ENCODE measurements around the gene RBCK1. TPM values are rescaled to one million over a fixed set of nuclear protein-coding genes. Genes with fewer than 3 reads are reported as not detected.
A peak's percentile ranks its signal among the peaks of the same experiment; 100 is the strongest.

RBCK1 gene
- 100 to 1,000 TPM in 3 of 5 donors, 10 to 100 TPM in 2; 30.7 to 211 (median 161) TPM for total RNA-seq
- 100 to 1,000 TPM in 1 of 3 donors, 10 to 100 TPM in 2; 69.0 to 115 (median 81.1) TPM for polyA plus RNA-seq
- long read RNA-seq, donor 1, transcript RBCK1-213 (3 exons, 1,200 nt), result major isoform, 7 of 9 reads
- long read RNA-seq, donor 1, partial matches to known transcripts, result 0 of 9 reads
- long read RNA-seq, donor 1, other reads (novel, unspliced or antisense), result 0 of 9 reads
- long read RNA-seq, donor 2, transcript RBCK1-213 (3 exons, 1,200 nt), result major isoform, 7 of 13 reads
- long read RNA-seq, donor 2, partial matches to known transcripts, result 0 of 13 reads
- long read RNA-seq, donor 2, other reads (novel, unspliced or antisense), result 0 of 13 reads
- long read RNA-seq, donor 3, transcript RBCK1-213 (3 exons, 1,200 nt), result major isoform, 5 of 9 reads
- long read RNA-seq, donor 3, partial matches to known transcripts, result 0 of 9 reads
- long read RNA-seq, donor 3, other reads (novel, unspliced or antisense), result 0 of 9 reads
- long read RNA-seq, donor 4, result 0 reads
- long read RNA-seq, donor 5, transcript RBCK1-213 (3 exons, 1,200 nt), result major isoform, 10 of 29 reads
- long read RNA-seq, donor 5, transcript RBCK1-202 (12 exons, 2,774 nt), result minor isoform, 5 of 29 reads
- long read RNA-seq, donor 5, partial matches to known transcripts, result 11 of 29 reads
- long read RNA-seq, donor 5, other reads (novel, unspliced or antisense), result 0 of 29 reads
- long read RNA-seq, donor 6, transcript RBCK1-202 (12 exons, 2,774 nt), result minor isoform, 5 of 40 reads
- long read RNA-seq, donor 6, transcript RBCK1-213 (3 exons, 1,200 nt), result major isoform, 19 of 40 reads
- long read RNA-seq, donor 6, partial matches to known transcripts, result 10 of 40 reads
- long read RNA-seq, donor 6, other reads (novel, unspliced or antisense), result 0 of 40 reads
- long read RNA-seq, donor 7, transcript RBCK1-213 (3 exons, 1,200 nt), result major isoform, 13 of 21 reads
- long read RNA-seq, donor 7, transcript RBCK1-202 (12 exons, 2,774 nt), result minor isoform, 6 of 21 reads
- long read RNA-seq, donor 7, partial matches to known transcripts, result 0 of 21 reads
- long read RNA-seq, donor 7, other reads (novel, unspliced or antisense), result 0 of 21 reads
- long read RNA-seq, donor 8, transcript RBCK1-213 (3 exons, 1,200 nt), result major isoform, 9 of 13 reads
- long read RNA-seq, donor 8, partial matches to known transcripts, result 0 of 13 reads
- long read RNA-seq, donor 8, other reads (novel, unspliced or antisense), result 0 of 13 reads
- long read RNA-seq, donor 9, transcript RBCK1-213 (3 exons, 1,200 nt), result major isoform, 6 of 13 reads
- long read RNA-seq, donor 9, partial matches to known transcripts, result 5 of 13 reads
- long read RNA-seq, donor 9, other reads (novel, unspliced or antisense), result 0 of 13 reads
- long read RNA-seq, donor 10, partial matches to known transcripts, result 0 of 9 reads
- long read RNA-seq, donor 10, other reads (novel, unspliced or antisense), result 0 of 9 reads

DNA sequence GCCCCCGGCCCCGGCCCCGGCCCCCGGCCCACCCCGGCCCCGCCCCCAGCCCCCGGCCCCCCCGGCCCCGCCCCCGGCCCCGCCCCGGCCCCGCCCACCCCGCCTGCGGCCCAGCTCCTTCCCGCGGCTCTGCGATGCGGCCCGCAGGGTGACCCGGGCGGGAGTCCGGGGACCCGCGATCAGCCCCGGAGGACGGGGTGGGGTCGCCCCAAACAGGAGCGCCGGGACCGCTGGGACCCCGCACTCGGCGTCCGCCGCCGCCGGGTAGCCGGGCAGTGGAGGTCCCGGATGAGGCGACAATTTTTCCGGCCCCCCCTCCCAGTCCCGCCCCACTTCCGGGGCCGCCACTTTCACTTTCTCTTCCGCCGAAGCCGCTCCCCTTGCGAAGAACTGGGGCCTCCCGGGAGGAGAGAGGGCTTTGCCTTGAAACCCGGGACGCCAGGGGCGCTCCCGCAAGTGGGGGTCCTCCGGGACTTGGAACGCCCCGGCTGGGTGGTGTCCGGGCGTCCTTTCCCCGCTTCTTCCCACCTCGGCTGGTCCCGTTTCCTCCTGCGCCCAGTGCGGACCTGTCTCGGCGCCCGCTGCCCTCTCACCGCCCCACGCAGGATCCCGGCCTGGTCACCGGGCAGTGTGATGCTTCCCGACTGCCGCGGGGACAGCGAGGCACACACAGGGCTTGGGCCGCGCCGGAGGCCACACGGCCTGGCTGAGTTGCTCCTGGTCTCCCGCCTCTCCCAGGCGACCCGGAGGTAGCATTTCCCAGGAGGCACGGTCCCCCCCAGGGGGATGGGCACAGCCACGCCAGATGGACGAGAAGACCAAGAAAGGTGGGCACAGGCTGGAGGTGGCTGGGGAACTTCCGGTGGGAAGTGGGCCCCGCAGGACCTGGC lies at the start of gene RBCK1:
TSS of gene RBCK1 (plus strand) at position 347 of the 890 bp plus-strand sequence. CDS start at position 806, 459 bp downstream.
- no peaks in the 10 kb centered on the region for H3K27me3 ChIP-seq
- TF ChIP-seq POLR2AphosphoS5 (IDR thresholded peaks at IDR 0.05), result peak in 2 of 3 donors; percentile 38 to 68
- TF ChIP-seq POLR2A (IDR thresholded peaks at IDR 0.05), result no peak
- H3K4me1 ChIP-seq, result peaks cover 19 to 34% (median 23%) of the 10 kb centered on the region in 4 donors
- peak within 1 kb of the TSS; percentile 92 to 98 (median 94) for H3K27ac ChIP-seq
- DNase-seq, result peak; percentile 88 to 95
- 0 to 2% (median 0%) methylated on average over 25 to 74 of the region's 87 CpGs for WGBS, 5 donors
- no peaks in the 10 kb centered on the region for H3K9me3 ChIP-seq
- peaks cover 4 to 28% (median 23%) of the 10 kb centered on the region in 4 donors for H3K36me3 ChIP-seq
- intact Hi-C loops (cut with DNase I; ENCODE audit: low total_unique reads), result loop anchor here (10.0 kb wide), 1 partner anchor 53 kb away; no protein-coding TSS in a partner anchor
- H3K4me3 ChIP-seq, result peak within 1 kb of the TSS; percentile 86 to 98 (median 88)

DNA sequence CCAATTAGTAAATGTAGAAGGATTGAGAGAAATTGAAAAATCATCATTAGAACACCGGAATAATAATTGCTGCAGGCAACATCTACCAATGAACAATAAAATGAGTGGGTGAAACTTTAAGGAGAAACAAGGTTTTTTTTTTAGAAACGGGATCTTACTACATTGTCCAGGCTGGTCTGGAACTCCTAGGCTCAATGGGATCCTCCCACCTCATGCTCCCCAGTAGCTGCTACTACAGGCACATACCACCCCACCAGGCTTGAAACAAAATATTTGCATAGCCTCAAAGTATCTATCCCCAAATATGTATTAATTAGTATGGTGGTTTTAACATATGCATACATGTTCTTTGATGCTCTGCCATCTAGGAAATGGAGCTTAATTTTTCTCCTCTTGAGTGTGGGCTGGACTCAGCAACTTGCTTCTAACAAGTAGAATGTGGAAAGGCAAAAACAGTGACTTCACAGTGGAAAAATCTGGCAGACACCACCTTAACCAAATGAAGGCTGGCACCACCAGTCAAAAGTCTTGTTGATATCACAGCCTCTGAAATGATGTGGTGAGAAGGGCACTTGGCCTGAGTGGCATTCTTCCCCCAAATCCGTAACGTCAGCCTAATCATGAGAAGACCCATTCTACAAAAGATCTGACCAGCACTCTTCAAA lies 49.1 kb upstream of the RBCK1 start:
- WGBS, 5 donors, result 65 to 83% (median 77%) methylated on average over 4 of the region's 4 CpGs

DNA sequence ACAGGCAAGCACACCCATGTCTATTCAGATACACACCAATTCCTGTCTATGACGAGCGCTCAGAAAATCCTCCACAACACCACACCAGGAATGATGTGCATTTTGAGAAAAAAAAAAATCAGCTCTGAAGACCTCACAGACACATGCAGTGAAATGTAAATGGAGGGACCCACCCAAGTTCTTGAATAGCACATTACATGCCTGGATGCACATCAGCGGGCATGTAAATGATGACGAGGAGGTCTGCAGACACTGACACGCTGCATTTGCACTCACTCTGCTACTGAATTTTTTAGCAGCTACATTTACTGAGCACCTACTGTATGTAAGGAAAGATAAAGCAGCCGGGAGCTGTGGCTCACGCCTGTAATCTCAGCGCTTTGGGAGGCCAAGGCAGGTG lies 46.5 kb upstream of the RBCK1 start:
- H3K9me3 ChIP-seq, result no peaks in the 10 kb centered on the region
- no peak overlapping the region for H3K4me3 ChIP-seq
- peaks cover 7 to 22% (median 16%) of the 10 kb centered on the region in 4 donors for H3K4me1 ChIP-seq
- no peak for DNase-seq
- H3K36me3 ChIP-seq, result no peaks in the 10 kb centered on the region
- 81 to 91% (median 88%) methylated on average over 8 of the region's 8 CpGs for WGBS, 5 donors
- TF ChIP-seq POLR2A (IDR thresholded peaks at IDR 0.05) (no peak), POLR2AphosphoS5 (IDR thresholded peaks at IDR 0.05) (no peak), EP300 (IDR thresholded peaks at IDR 0.05) (no peak)
- TF ChIP-seq, protein P1, sequence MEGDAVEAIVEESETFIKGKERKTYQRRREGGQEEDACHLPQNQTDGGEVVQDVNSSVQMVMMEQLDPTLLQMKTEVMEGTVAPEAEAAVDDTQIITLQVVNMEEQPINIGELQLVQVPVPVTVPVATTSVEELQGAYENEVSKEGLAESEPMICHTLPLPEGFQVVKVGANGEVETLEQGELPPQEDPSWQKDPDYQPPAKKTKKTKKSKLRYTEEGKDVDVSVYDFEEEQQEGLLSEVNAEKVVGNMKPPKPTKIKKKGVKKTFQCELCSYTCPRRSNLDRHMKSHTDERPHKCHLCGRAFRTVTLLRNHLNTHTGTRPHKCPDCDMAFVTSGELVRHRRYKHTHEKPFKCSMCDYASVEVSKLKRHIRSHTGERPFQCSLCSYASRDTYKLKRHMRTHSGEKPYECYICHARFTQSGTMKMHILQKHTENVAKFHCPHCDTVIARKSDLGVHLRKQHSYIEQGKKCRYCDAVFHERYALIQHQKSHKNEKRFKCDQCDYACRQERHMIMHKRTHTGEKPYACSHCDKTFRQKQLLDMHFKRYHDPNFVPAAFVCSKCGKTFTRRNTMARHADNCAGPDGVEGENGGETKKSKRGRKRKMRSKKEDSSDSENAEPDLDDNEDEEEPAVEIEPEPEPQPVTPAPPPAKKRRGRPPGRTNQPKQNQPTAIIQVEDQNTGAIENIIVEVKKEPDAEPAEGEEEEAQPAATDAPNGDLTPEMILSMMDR (IDR thresholded peaks at IDR 0.05), result no peak
- intact Hi-C loops (cut with DNase I; ENCODE audit: low total_unique reads), result no loop called here
- H3K27me3 ChIP-seq, result no peaks in the 10 kb centered on the region
- no peak overlapping the region for H3K27ac ChIP-seq

More for the DNA sequence above, 49.1 kb upstream of the RBCK1 start:
- intact Hi-C loops (cut with DNase I; ENCODE audit: low total_unique reads), result loop anchor here (5.0 to 10.0 kb wide), 2 partner anchors 46 to 118 kb away; partner anchors contain the start of gene RBCK1
- no peaks in the 10 kb centered on the region for H3K36me3 ChIP-seq
- H3K4me3 ChIP-seq, result no peak overlapping the region
- TF ChIP-seq POLR2A (IDR thresholded peaks at IDR 0.05) (no peak), EP300 (IDR thresholded peaks at IDR 0.05) (no peak)
- no peaks in the 10 kb centered on the region for H3K9me3 ChIP-seq
- peaks cover 0 to 18% (median 13%) of the 10 kb centered on the region in 4 donors for H3K4me1 ChIP-seq
- no peak for DNase-seq
- H3K27me3 ChIP-seq, result no peaks in the 10 kb centered on the region
- H3K27ac ChIP-seq, result no peak overlapping the region

All from stomach (tissue), 19 donors.